ENCODE data around the gene EIF4A3.

The EIF4A3 gene

DNA sequence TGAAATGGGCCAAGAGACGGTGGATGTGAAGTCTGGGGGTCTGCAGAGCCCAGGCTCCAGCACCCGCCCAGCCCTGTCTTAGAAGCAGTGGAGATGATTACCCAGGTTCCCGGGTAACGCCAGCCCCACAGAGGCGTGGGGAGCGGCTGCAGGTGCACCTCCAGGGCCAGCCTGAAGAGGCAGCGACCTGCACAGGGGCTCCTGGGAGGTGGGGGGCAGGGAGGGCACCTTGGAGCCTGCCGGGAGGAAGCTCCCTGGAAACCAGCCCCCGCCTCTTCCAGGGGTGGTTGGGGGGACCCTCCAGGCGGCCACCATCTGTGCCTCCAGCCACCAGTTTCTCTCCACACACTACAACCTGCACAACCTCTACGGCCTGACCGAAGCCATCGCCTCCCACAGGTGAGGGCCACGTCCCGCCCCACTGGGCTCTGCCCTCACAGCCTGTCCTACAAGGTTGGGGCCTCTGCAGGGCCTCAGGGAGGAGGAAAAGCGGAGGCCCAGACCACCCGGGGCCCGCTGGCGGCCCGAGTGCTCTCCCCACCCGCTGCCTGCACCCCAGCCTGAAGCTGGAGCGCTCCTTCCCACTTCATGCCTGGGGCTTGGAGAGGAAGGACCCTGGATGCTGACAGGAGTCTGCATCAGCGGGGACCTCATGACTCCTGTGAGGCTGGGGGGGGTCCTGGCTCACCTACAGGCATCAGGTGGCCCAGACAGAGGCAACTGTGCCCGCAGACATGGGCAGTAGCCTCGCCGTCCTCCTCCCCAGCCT, 35.0 kb downstream of the EIF4A3 start:
- H3K36me3 ChIP-seq (ENCODE audit: insufficient read depth, low read length) = no peaks in the 10 kb centered on the region
- H3K9me3 ChIP-seq (ENCODE audit: low read length) = peaks cover 3% of the 10 kb centered on the region
- H3K27me3 ChIP-seq (ENCODE audit: insufficient read depth, low read length) = no peaks in the 10 kb centered on the region
- H3K4me1 ChIP-seq (ENCODE audit: insufficient read depth, low read length) = peaks cover 14% of the 10 kb centered on the region
- H2AFZ ChIP-seq (ENCODE audit: low read depth, low read length) = no peak overlapping the region
- H3K4me3 ChIP-seq (ENCODE audit: low read length) = no peak overlapping the region

DNA sequence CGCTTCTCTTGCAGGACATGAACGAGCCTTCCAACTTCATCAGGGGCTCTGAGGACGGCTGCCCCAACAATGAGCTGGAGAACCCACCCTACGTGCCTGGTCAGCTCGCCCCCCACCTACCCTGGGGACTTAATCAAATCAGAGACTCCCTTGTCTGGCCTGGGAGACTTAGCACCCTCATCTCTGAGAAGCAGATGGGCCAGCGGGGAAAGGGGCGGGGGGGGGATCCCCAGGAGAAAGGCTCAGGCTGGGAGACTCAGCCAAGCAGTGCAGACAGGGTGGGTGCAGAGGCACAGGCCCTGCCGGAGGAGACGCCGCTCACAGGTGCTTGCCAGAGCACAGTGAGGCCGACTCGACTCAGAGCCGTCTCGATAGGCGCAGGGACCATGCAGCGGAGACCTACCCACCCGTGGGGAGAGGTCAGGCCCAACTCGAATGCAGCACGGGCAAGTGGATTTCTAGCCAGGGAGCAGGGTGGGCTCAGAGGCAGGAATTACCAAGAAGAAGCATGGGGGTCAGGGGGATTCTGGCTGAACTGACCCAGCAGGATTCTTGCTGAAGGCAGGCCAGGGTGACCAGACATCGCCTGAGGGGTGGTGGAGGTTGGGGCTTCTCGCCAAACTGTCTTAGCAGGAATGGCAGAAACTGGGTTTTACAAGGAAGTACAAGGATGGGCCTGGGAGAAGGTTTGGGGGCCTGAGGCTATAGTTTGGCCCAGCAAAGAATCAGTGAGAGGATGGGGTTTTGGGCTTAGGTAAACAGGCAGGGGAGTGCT, 35.8 kb downstream of the EIF4A3 start:
- H3K27me3 ChIP-seq (ENCODE audit: insufficient read depth, low read length) = no peaks in the 10 kb centered on the region
- no peak overlapping the region for H3K4me3 ChIP-seq (ENCODE audit: low read length)
- peaks cover 3% of the 10 kb centered on the region for H3K9me3 ChIP-seq (ENCODE audit: low read length)
- no peak overlapping the region for H2AFZ ChIP-seq (ENCODE audit: low read depth, low read length)
- H3K36me3 ChIP-seq (ENCODE audit: insufficient read depth, low read length) = no peaks in the 10 kb centered on the region
- H3K4me1 ChIP-seq (ENCODE audit: insufficient read depth, low read length) = peaks cover 6% of the 10 kb centered on the region

DNA sequence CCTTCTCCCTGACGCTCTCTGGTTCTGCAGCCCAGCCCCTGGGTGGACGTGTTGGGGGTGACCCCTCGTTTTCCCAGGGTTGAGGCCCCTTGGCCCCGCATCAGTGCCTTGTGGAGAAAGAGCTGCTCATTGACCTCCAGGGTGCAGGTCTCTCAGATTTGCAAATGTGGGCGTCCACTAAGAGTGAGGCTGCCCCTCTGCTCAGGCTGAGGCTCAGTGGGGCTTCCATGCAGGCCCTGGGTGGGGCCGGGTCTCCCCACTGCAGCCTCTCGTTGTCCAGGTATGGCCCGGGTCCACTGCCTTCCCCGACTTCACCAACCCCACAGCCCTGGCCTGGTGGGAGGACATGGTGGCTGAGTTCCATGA, 36.5 kb downstream of the EIF4A3 start:
- Histone ChIP-seq H3K36me3 (ENCODE audit: insufficient read depth, low read length) (no peaks in the 10 kb centered on the region), H2AFZ (ENCODE audit: low read depth, low read length) (no peak overlapping the region), H3K9me3 (ENCODE audit: low read length) (peaks cover 3% of the 10 kb centered on the region), H3K4me1 (ENCODE audit: insufficient read depth, low read length) (no peaks in the 10 kb centered on the region), H3K4me3 (ENCODE audit: low read length) (no peak overlapping the region), H3K27me3 (ENCODE audit: insufficient read depth, low read length) (no peaks in the 10 kb centered on the region)

DNA sequence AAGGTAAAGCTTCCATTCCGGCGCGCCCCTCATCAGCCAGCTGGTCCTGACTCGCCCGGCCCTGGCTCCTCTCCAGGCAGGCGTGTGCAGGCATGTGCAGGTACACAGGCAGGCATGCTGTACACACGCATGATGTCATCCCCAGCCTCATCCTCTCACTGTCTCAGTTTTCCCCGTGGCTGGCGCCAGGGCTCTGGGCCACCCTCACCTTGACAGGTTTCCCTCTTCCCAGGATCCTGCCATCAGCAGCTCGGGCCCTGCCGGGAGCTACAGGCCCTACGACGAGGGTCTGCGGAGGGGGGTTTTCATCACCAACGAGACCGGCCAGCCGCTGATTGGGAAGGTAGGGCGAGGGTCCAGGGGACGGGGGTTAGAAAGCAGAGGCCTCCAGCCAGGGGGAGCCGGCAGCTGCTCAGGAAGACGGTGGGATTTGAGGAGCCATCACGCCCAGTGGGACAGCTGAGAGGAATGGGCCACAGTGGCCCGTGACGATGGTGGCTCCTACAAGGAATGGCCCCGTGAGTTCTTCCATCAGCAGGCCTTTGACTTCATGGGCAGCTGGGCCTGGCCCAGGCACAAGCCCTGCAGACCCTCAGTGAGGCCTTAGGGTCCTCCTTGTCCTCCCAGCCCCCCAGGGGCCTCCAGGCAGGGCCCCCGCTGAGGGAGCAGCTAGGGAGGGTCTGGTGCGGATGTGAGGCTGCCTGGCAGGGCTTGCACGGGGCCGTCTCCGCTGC, 37.0 kb downstream of the EIF4A3 start:
- Histone ChIP-seq H2AFZ (ENCODE audit: low read depth, low read length) (no peak overlapping the region), H3K4me1 (ENCODE audit: insufficient read depth, low read length) (no peaks in the 10 kb centered on the region), H3K36me3 (ENCODE audit: insufficient read depth, low read length) (no peaks in the 10 kb centered on the region), H3K27me3 (ENCODE audit: insufficient read depth, low read length) (no peaks in the 10 kb centered on the region), H3K9me3 (ENCODE audit: low read length) (peaks cover 3% of the 10 kb centered on the region), H3K4me3 (ENCODE audit: low read length) (no peak overlapping the region)

DNA sequence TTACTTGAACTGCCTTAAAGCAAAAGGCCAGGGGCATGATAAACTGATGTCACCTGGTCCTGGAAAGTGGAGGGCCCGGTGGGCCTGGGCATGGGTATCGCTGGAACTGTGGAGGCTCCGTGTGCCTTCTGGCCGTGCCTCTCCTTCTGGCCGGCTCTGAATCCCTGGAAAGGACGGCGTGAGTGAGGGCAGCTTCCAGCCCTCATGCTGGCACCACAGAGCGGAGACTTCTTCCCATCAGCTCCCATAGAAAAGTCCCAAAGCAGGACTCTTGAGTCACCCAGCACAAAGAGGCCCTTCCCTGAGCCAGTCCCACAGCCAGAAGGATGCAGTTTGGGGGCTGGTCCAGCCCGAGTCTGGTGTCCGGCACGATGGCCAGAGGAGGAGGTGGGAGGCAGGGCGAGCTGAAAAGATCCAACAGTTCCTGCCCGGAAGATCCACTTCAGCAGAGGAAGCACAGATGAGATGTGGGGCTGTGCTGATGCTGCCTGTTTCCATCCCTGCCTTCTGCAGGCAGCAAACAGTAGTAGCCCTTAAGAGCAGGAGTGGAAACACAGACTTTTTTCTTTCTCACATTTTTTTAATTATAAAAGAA, 37.8 kb downstream of the EIF4A3 start:
- no peaks in the 10 kb centered on the region for H3K4me1 ChIP-seq (ENCODE audit: insufficient read depth, low read length)
- H3K4me3 ChIP-seq (ENCODE audit: low read length) = no peak overlapping the region
- H3K36me3 ChIP-seq (ENCODE audit: insufficient read depth, low read length) = no peaks in the 10 kb centered on the region
- no peaks in the 10 kb centered on the region for H3K27me3 ChIP-seq (ENCODE audit: insufficient read depth, low read length)
- no peak overlapping the region for H2AFZ ChIP-seq (ENCODE audit: low read depth, low read length)
- H3K9me3 ChIP-seq (ENCODE audit: low read length) = peaks cover 3% of the 10 kb centered on the region

DNA sequence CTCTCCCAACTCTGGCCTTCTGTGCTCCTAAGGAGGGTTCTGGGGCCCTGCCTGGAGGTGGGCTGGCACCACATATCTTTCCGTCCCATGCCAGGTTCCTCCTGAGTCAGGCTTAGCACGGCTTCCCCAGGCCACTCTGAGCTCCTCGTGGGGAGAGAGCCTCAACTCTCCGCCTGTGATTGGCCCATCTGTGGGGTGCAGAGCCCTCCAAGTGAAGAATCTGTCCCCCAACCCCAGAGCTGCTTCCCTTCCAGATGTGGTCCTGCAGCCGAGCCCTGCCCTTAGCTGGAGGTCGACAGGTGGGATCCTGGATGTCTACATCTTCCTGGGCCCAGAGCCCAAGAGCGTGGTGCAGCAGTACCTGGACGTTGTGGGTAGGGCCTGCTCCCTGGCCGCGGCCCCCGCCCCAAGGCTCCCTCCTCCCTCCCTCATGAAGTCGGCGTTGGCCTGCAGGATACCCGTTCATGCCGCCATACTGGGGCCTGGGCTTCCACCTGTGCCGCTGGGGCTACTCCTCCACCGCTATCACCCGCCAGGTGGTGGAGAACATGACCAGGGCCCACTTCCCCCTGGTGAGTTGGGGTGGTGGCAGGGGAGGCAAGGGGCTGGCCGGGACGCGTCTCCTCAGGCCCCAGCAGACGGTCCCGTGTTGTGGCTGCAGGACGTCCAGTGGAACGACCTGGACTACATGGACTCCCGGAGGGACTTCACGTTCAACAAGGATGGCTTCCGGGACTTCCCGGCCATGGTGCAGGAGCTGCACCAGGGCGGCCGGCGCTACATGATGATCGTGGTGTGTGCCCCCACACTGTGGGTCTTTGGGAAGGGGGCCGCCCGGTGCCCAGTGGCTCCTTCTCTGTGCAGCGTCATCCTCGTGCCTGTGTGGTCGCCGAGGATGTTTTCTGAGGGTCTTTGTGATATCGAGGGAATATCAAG, 38.6 kb downstream of the EIF4A3 start:
- Histone ChIP-seq H3K9me3 (ENCODE audit: low read length) (peaks cover under 1% of the 10 kb centered on the region), H3K4me1 (ENCODE audit: insufficient read depth, low read length) (peaks cover 2% of the 10 kb centered on the region), H3K36me3 (ENCODE audit: insufficient read depth, low read length) (no peaks in the 10 kb centered on the region), H3K4me3 (ENCODE audit: low read length) (no peak overlapping the region), H3K27me3 (ENCODE audit: insufficient read depth, low read length) (no peaks in the 10 kb centered on the region), H2AFZ (ENCODE audit: low read depth, low read length) (no peak overlapping the region)

DNA sequence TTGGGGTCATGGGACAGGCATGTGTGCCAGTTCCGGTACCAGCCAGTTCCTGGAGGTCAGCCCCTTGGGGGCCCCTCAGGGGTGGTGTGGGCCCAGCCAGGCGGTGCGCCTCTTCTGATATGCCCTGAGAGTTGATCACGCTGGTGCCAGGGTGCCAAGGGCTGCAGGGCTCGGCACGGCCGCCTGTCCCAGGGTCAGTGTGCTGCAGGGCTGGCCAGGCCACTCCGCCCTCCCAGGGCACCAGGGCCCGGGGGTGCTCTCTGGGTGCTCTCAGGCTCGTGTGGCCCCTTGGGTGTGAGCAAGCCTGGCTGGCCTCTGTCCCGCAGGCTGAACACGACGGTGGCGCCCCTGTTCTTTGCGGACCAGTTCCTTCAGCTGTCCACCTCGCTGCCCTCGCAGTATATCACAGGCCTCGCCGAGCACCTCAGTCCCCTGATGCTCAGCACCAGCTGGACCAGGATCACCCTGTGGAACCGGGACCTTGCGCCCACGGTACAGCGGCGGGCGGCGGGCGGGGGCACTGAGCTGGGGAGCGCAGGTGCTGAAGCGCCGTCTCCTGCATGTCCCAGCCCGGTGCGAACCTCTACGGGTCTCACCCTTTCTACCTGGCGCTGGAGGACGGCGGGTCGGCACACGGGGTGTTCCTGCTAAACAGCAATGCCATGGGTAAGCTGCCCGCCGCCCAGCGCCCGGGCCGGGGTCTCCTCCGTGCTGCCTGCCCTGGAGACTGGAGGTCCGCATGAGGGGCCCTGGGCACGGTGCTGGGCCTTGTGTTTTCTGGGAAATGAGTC, 39.5 kb downstream of the EIF4A3 start:
- peaks cover 11% of the 10 kb centered on the region for H3K4me1 ChIP-seq (ENCODE audit: insufficient read depth, low read length)
- no peaks in the 10 kb centered on the region for H3K27me3 ChIP-seq (ENCODE audit: insufficient read depth, low read length)
- no peaks in the 10 kb centered on the region for H3K36me3 ChIP-seq (ENCODE audit: insufficient read depth, low read length)

DNA sequence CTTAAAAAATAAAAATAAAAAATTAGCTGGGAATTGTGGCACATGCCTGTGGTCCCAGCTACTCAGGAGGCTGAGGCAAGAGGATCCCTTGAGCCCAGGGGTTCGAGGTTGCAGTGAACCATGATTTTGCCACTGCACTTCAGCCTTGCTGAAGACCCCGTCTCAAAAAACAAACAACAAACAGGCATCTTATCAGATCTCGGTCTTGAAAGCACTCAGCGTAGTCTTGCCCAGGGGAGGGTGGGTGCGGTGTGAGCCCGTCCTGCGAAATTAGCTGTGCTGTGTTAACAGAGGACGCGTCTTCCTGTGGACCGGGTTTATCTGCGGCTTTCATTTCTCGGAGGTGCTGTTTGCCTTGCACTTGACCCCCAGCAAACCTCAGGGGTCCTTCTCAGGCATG, 40.2 kb downstream of the EIF4A3 start:
- Histone ChIP-seq H3K4me1 (ENCODE audit: insufficient read depth, low read length) (peaks cover 17% of the 10 kb centered on the region), H3K9me3 (ENCODE audit: low read length) (no peaks in the 10 kb centered on the region), H2AFZ (ENCODE audit: low read depth, low read length) (no peak overlapping the region), H3K4me3 (ENCODE audit: low read length) (no peak overlapping the region), H3K36me3 (ENCODE audit: insufficient read depth, low read length) (no peaks in the 10 kb centered on the region), H3K27me3 (ENCODE audit: insufficient read depth, low read length) (no peaks in the 10 kb centered on the region)

More for the DNA sequence above, 39.5 kb downstream of the EIF4A3 start:
- H2AFZ ChIP-seq (ENCODE audit: low read depth, low read length) = no peak overlapping the region
- no peak overlapping the region for H3K4me3 ChIP-seq (ENCODE audit: low read length)
- no peaks in the 10 kb centered on the region for H3K9me3 ChIP-seq (ENCODE audit: low read length)

DNA sequence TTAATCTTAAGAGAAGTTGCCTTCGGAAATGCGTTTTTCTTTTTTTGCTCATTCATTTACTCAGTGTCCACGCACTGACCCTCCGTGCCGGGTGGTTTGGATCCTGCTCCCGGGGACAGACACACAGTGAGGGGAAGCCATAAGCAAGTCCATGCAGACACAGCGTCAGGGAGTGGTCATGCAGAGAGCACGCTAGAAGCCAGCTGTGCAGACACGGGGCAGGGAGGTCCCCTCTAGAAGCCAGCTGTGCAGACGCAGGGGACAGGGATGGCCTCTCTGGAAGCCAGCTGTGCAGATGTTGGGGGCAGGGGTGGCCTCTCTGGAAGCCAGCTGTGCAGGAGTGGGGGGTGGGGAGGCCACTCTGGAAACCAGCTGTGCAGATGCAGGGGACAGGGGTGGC, 40.8 kb downstream of the EIF4A3 start:
- no peak overlapping the region for H3K4me3 ChIP-seq (ENCODE audit: low read length)
- no peak overlapping the region for H2AFZ ChIP-seq (ENCODE audit: low read depth, low read length)
- H3K9me3 ChIP-seq (ENCODE audit: low read length) = no peaks in the 10 kb centered on the region
- H3K4me1 ChIP-seq (ENCODE audit: insufficient read depth, low read length) = peaks cover 19% of the 10 kb centered on the region
- no peaks in the 10 kb centered on the region for H3K27me3 ChIP-seq (ENCODE audit: insufficient read depth, low read length)
- H3K36me3 ChIP-seq (ENCODE audit: insufficient read depth, low read length) = no peaks in the 10 kb centered on the region

DNA sequence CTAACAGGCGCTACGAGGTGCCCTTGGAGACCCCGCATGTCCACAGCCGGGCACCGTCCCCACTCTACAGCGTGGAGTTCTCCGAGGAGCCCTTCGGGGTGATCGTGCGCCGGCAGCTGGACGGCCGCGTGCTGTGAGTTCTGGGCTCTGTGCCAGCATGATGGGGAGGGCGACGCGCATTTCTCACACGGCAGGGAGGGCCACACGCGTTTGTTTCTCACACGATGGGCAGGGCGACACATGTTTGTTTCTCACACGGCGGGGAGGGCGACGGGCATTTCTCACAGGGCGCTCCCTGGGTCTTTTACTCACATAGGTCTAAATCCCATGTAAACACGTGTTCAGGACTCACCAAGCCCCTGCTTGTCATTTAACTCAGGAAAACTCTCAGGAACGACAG, 41.2 kb downstream of the EIF4A3 start:
- Histone ChIP-seq H3K4me3 (ENCODE audit: low read length) (no peak overlapping the region), H3K4me1 (ENCODE audit: insufficient read depth, low read length) (peaks cover 22% of the 10 kb centered on the region), H3K27me3 (ENCODE audit: insufficient read depth, low read length) (no peaks in the 10 kb centered on the region), H2AFZ (ENCODE audit: low read depth, low read length) (no peak overlapping the region), H3K36me3 (ENCODE audit: insufficient read depth, low read length) (no peaks in the 10 kb centered on the region), H3K9me3 (ENCODE audit: low read length) (no peaks in the 10 kb centered on the region)

DNA sequence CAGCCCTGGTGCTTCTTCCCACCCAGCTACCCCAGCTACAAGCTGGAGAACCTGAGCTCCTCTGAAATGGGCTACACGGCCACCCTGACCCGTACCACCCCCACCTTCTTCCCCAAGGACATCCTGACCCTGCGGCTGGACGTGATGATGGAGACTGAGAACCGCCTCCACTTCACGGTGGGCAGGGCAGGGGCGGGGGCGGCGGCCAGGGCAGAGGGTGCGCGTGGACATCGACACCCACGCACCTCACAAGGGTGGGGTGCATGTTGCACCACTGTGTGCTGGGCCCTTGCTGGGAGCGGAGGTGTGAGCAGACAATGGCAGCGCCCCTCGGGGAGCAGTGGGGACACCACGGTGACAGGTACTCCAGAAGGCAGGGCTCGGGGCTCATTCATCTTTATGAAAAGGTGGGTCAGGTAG, 42.0 kb downstream of the EIF4A3 start:
- Histone ChIP-seq H3K4me3 (ENCODE audit: low read length) (no peak overlapping the region), H3K36me3 (ENCODE audit: insufficient read depth, low read length) (no peaks in the 10 kb centered on the region), H3K9me3 (ENCODE audit: low read length) (no peaks in the 10 kb centered on the region), H3K27me3 (ENCODE audit: insufficient read depth, low read length) (no peaks in the 10 kb centered on the region), H3K4me1 (ENCODE audit: insufficient read depth, low read length) (peaks cover 25% of the 10 kb centered on the region), H2AFZ (ENCODE audit: low read depth, low read length) (no peak overlapping the region)

Data from neuron (in vitro differentiated cells).